ENCODE measurements around the gene EVI5L.
"Not testable (repeated sequence)": the region's sequence is repeated elsewhere in the genome, so short reads cannot be mapped to it uniquely, and the experiment has no call there.

EVI5L gene

GRCh38 chr19:7829561-7830271 is at the start of gene EVI5L:
Gene EVI5L (plus strand): TSS chr19:7830218. CDS start chr19:7846543, 16,325 bp downstream.
- Mint-ChIP-seq H3K27me3 (no peaks in the 10 kb centered on the region), H3K36me3 (no peaks in the 10 kb centered on the region), H3K4me1 (peaks cover 10% of the 10 kb centered on the region), H3K9me3 (no peaks in the 10 kb centered on the region), H3K4me3 (peak within 1 kb of the TSS; percentile 83), H3K27ac (peak within 1 kb of the TSS; percentile 48)
- DNase-seq (ENCODE audit: low spot score in 2 of 2) (peak; percentile 99), ATAC-seq (ENCODE audit: low read depth) (peak; percentile 81)

- no peak for DNase-seq (ENCODE audit: low spot score in 2 of 2)
- Mint-ChIP-seq H3K27ac (no peak overlapping the region), H3K27me3 (peaks cover 11% of the 10 kb centered on the region), H3K9me3 (peaks cover 6% of the 10 kb centered on the region), H3K4me3 (no peak overlapping the region), H3K36me3 (no peaks in the 10 kb centered on the region), H3K4me1 (peaks cover 4% of the 10 kb centered on the region)
- no peak for ATAC-seq (ENCODE audit: low read depth)
Measured at GRCh38 chr19:7781157-7781556, 48.9 kb upstream of the EVI5L start.

- H3K4me1 Mint-ChIP-seq, result peaks cover 6% of the 10 kb centered on the region
- no peak overlapping the region for H3K27ac Mint-ChIP-seq
- no peak overlapping the region for H3K4me3 Mint-ChIP-seq
- no peak for ATAC-seq (ENCODE audit: low read depth)
- DNase-seq (ENCODE audit: low spot score in 2 of 2), result no peak
- peaks cover 18% of the 10 kb centered on the region for H3K27me3 Mint-ChIP-seq
- H3K9me3 Mint-ChIP-seq, result peaks cover 6% of the 10 kb centered on the region
- H3K36me3 Mint-ChIP-seq, result no peaks in the 10 kb centered on the region
Measured at GRCh38 chr19:7783991-7784423, 46.0 kb upstream of the EVI5L start.

- ATAC-seq (ENCODE audit: low read depth), result no peak
- peaks cover 6% of the 10 kb centered on the region for H3K9me3 Mint-ChIP-seq
- no peak for DNase-seq (ENCODE audit: low spot score in 2 of 2)
- no peak overlapping the region for H3K4me3 Mint-ChIP-seq
- peaks cover 9% of the 10 kb centered on the region for H3K4me1 Mint-ChIP-seq
- H3K27ac Mint-ChIP-seq, result no peak overlapping the region
- H3K27me3 Mint-ChIP-seq, result peaks cover 23% of the 10 kb centered on the region
- H3K36me3 Mint-ChIP-seq, result no peaks in the 10 kb centered on the region
Measured at GRCh38 chr19:7784856-7785255, 45.2 kb upstream of the EVI5L start.

- H3K27me3 Mint-ChIP-seq, result peaks cover 20% of the 10 kb centered on the region
- peaks cover under 1% of the 10 kb centered on the region for H3K36me3 Mint-ChIP-seq
- no peak overlapping the region for H3K27ac Mint-ChIP-seq
- peaks cover 6% of the 10 kb centered on the region for H3K9me3 Mint-ChIP-seq
- peak overlapping the region; percentile 21 for H3K4me3 Mint-ChIP-seq
- ATAC-seq (ENCODE audit: low read depth) (no peak), DNase-seq (ENCODE audit: low spot score in 2 of 2) (no peak)
- peaks cover 9% of the 10 kb centered on the region for H3K4me1 Mint-ChIP-seq
Measured at GRCh38 chr19:7787141-7787540, 42.9 kb upstream of the EVI5L start.

- Mint-ChIP-seq H3K27me3 (peaks cover 21% of the 10 kb centered on the region), H3K9me3 (peaks cover 6% of the 10 kb centered on the region), H3K36me3 (peaks cover 2% of the 10 kb centered on the region), H3K4me1 (peaks cover 9% of the 10 kb centered on the region), H3K4me3 (peak overlapping the region; percentile 21), H3K27ac (no peak overlapping the region)
- ATAC-seq (ENCODE audit: low read depth), result no peak
- no peak for DNase-seq (ENCODE audit: low spot score in 2 of 2)
Measured at GRCh38 chr19:7787602-7788177, 42.3 kb upstream of the EVI5L start.

GRCh38 chr19:7788178-7788932 is 41.7 kb upstream of the EVI5L start:
- peaks cover 21% of the 10 kb centered on the region for H3K27me3 Mint-ChIP-seq
- no peak overlapping the region for H3K27ac Mint-ChIP-seq
- H3K36me3 Mint-ChIP-seq, result peaks cover 2% of the 10 kb centered on the region
- H3K9me3 Mint-ChIP-seq, result peaks cover 7% of the 10 kb centered on the region
- peak overlapping the region; percentile 3 for H3K4me3 Mint-ChIP-seq
- DNase-seq (ENCODE audit: low spot score in 2 of 2) (peak in 1 of 2 donors; percentile 35), ATAC-seq (ENCODE audit: low read depth) (no peak)
- peaks cover 9% of the 10 kb centered on the region for H3K4me1 Mint-ChIP-seq

- Mint-ChIP-seq H3K4me1 (peaks cover 9% of the 10 kb centered on the region), H3K36me3 (peaks cover 2% of the 10 kb centered on the region), H3K27ac (no peak overlapping the region), H3K4me3 (no peak overlapping the region), H3K9me3 (peaks cover 9% of the 10 kb centered on the region), H3K27me3 (peaks cover 17% of the 10 kb centered on the region)
- DNase-seq (ENCODE audit: low spot score in 2 of 2), result no peak
- no peak for ATAC-seq (ENCODE audit: low read depth)
Measured at GRCh38 chr19:7788933-7789323, 41.1 kb upstream of the EVI5L start.

- Mint-ChIP-seq H3K4me3 (peak overlapping the region; percentile 72), H3K27me3 (peaks cover 17% of the 10 kb centered on the region), H3K4me1 (peaks cover 9% of the 10 kb centered on the region), H3K9me3 (peaks cover 9% of the 10 kb centered on the region), H3K36me3 (peaks cover 2% of the 10 kb centered on the region), H3K27ac (no peak overlapping the region)
- ATAC-seq (ENCODE audit: low read depth) (peak; percentile 83), DNase-seq (ENCODE audit: low spot score in 2 of 2) (peak; percentile 20 to 36)
Measured at GRCh38 chr19:7789447-7789846, 40.6 kb upstream of the EVI5L start.

GRCh38 chr19:7790416-7790815 is 39.6 kb upstream of the EVI5L start:
- Mint-ChIP-seq H3K9me3 (peaks cover 3% of the 10 kb centered on the region), H3K4me1 (peaks cover 9% of the 10 kb centered on the region), H3K27ac (no peak overlapping the region), H3K27me3 (peaks cover 17% of the 10 kb centered on the region), H3K36me3 (peaks cover 2% of the 10 kb centered on the region), H3K4me3 (no peak overlapping the region)
- DNase-seq (ENCODE audit: low spot score in 2 of 2) (no peak), ATAC-seq (ENCODE audit: low read depth) (no peak)

GRCh38 chr19:7792281-7792680 is 37.7 kb upstream of the EVI5L start:
- Mint-ChIP-seq H3K36me3 (peaks cover 2% of the 10 kb centered on the region), H3K27me3 (peaks cover 14% of the 10 kb centered on the region), H3K4me3 (no peak overlapping the region), H3K4me1 (peaks cover 7% of the 10 kb centered on the region), H3K27ac (no peak overlapping the region), H3K9me3 (peaks cover 3% of the 10 kb centered on the region)
- ATAC-seq (ENCODE audit: low read depth) (no peak), DNase-seq (ENCODE audit: low spot score in 2 of 2) (no peak)

GRCh38 chr19:7792701-7793100 is 37.3 kb upstream of the EVI5L start:
- H3K4me1 Mint-ChIP-seq; H3K9me3 Mint-ChIP-seq; H3K4me3 Mint-ChIP-seq; ATAC-seq (ENCODE audit: low read depth); DNase-seq (ENCODE audit: low spot score in 2 of 2); H3K36me3 Mint-ChIP-seq; H3K27ac Mint-ChIP-seq: not testable (repeated sequence)
- H3K27me3 Mint-ChIP-seq, result peaks cover 11% of the 10 kb centered on the region

GRCh38 chr19:7793493-7793892 is 36.5 kb upstream of the EVI5L start:
- ATAC-seq (ENCODE audit: low read depth) (no peak), DNase-seq (ENCODE audit: low spot score in 2 of 2) (no peak)
- peaks cover 5% of the 10 kb centered on the region for H3K4me1 Mint-ChIP-seq
- H3K9me3 Mint-ChIP-seq, result peaks cover 3% of the 10 kb centered on the region
- no peak overlapping the region for H3K27ac Mint-ChIP-seq
- no peak overlapping the region for H3K4me3 Mint-ChIP-seq
- peaks cover 7% of the 10 kb centered on the region for H3K27me3 Mint-ChIP-seq
- H3K36me3 Mint-ChIP-seq, result peaks cover 2% of the 10 kb centered on the region

GRCh38 chr19:7795555-7796161 is 34.4 kb upstream of the EVI5L start:
- no peak for DNase-seq (ENCODE audit: low spot score in 2 of 2)
- Mint-ChIP-seq H3K9me3 (peaks cover 3% of the 10 kb centered on the region), H3K36me3 (peaks cover 2% of the 10 kb centered on the region), H3K27me3 (peaks cover 1% of the 10 kb centered on the region), H3K4me3 (no peak overlapping the region), H3K27ac (no peak overlapping the region), H3K4me1 (peaks cover 2% of the 10 kb centered on the region)
- ATAC-seq (ENCODE audit: low read depth), result no peak

All from memory B cell (primary cell).